Endodermal cell (in vitro differentiated cells): Measurements from ENCODE around the gene ATF2. TPM values are rescaled to one million over a fixed set of nuclear protein-coding genes. Genes with fewer than 3 reads are reported as not detected.

Source experiments
- DNase-seq: peaks from one replicate; pipeline ENCODE4 v3.0.0-alpha.2; 2017
- H3K27ac ChIP-seq: 2 replicates; pipeline ENCODE4 v1.5.1; 2013; ENCODE audit warnings: mild to moderate bottlenecking, low read depth, low read length, moderate library complexity
- H3K27me3 ChIP-seq: 2 replicates; pipeline ENCODE4 v1.6.1; 2013; ENCODE audit warnings: mild to moderate bottlenecking, low read length, moderate library complexity; ENCODE audit not compliant: insufficient read depth, control insufficient read depth, poor library complexity, severe bottlenecking
- H3K36me3 ChIP-seq: 2 replicates; pipeline ENCODE4 v1.7.0; 2013; ENCODE audit warnings: mild to moderate bottlenecking, low read length, moderate library complexity; ENCODE audit not compliant: control insufficient read depth, insufficient read depth
- H3K4me1 ChIP-seq: one replicate; pipeline ENCODE4 v1.7.0; 2013; ENCODE audit warnings: low read length; ENCODE audit not compliant: control insufficient read depth, insufficient read depth
- H3K4me3 ChIP-seq: 2 replicates; pipeline ENCODE4 v1.5.1; 2013; ENCODE audit warnings: mild to moderate bottlenecking, low read length, moderate library complexity
- H3K9ac ChIP-seq: 2 replicates; pipeline ENCODE4 v1.6.1; 2013; ENCODE audit warnings: mild to moderate bottlenecking, low read length, moderate library complexity; ENCODE audit not compliant: poor library complexity, severe bottlenecking; ENCODE audit errors: extremely low read depth
- H3K9me3 ChIP-seq: 2 replicates; pipeline ENCODE4 v1.6.1; 2013; ENCODE audit warnings: mild to moderate bottlenecking, low read length, moderate library complexity; ENCODE audit not compliant: control insufficient read depth
- H3K27ac Mint-ChIP-seq: 2 replicates; pipeline ENCODE4 v1.8.0; 2020; ENCODE audit warnings: mixed read lengths
- H3K27me3 Mint-ChIP-seq: 2 replicates; pipeline ENCODE4 v1.8.0; 2021; ENCODE audit warnings: mild to moderate bottlenecking, mixed read lengths; ENCODE audit not compliant: insufficient read depth
- H3K36me3 Mint-ChIP-seq: 2 replicates; pipeline ENCODE4 v1.8.0; 2020; ENCODE audit warnings: low read depth, mixed read lengths
- H3K4me1 Mint-ChIP-seq: 2 replicates; pipeline ENCODE4 v1.8.0; 2020; ENCODE audit warnings: mixed read lengths
- H3K4me3 Mint-ChIP-seq: 2 replicates; pipeline ENCODE4 v1.8.0; 2020; ENCODE audit warnings: mild to moderate bottlenecking, moderate library complexity, mixed read lengths
- H3K9me3 Mint-ChIP-seq: 2 replicates; pipeline ENCODE4 v1.8.0; 2020; ENCODE audit warnings: mild to moderate bottlenecking, mixed read lengths
- CTCF ChIP-seq: fragments of 200-600 bp; sonication (generic); conservative IDR thresholded peaks from 2 replicates; pipeline ENCODE4 v1.5.0; 2021; ENCODE audit warnings: antibody characterized with exemption, mild to moderate bottlenecking
- WGBS, 2 experiments: methylation state at CpG; one replicate each; pipeline versions ENCODE4 v1.1.5 to v1.1.7; 2013; ENCODE audit warnings: missing lambda C conversion rate in 2 of 2, mixed read lengths in 1 of 2; ENCODE audit not compliant: insufficient coverage in 1 of 2, insufficient read length in 1 of 2; 5-methylcytosine and 5-hydroxymethylcytosine counted together
- total RNA-seq, 2 donors: library from RNA; stranded (reverse); fragmentation: NEBNext Ultra II Directional in 1 of 2; extraction: Animal tissue kit (Norgen Biotek cat#: 25700) in 1 of 2; gene quantifications; 2 replicates in 1 of 2; 3 replicates in 1 of 2; pipeline ENCODE4 v1.2.1, GENCODE V29; 2021

ATF2 gene
- total RNA-seq, 2 donors from 2014 or later: 53.0 to 56.0 TPM

GRCh38 chr2:175170659-175171304 is 2.8 kb upstream of the ATF2 start:
- Mint-ChIP-seq H3K4me3 (no peak overlapping the region), H3K9me3 (no peaks in the 10 kb centered on the region), H3K4me1 (peaks cover 5% of the 10 kb centered on the region)

GRCh38 chr2:175169191-175169590 is 1.2 kb upstream of the ATF2 start:
- H3K27ac Mint-ChIP-seq: no peak overlapping the region
- no peaks in the 10 kb centered on the region for H3K4me1 ChIP-seq
- WGBS, 2 experiments: 94 to 100% methylated on average over 1 to 2 of the region's 3 CpGs
- peaks cover 11% of the 10 kb centered on the region for H3K36me3 ChIP-seq
- no peaks in the 10 kb centered on the region for H3K27me3 Mint-ChIP-seq
- peaks cover 8% of the 10 kb centered on the region for H3K36me3 Mint-ChIP-seq
- H3K4me1 Mint-ChIP-seq: peaks cover 6% of the 10 kb centered on the region
- peak overlapping the region; percentile 93 for H3K4me3 Mint-ChIP-seq
- no peaks in the 10 kb centered on the region for H3K9me3 Mint-ChIP-seq
- TF ChIP-seq CTCF: no peak
- no peaks in the 10 kb centered on the region for H3K9me3 ChIP-seq
- peak overlapping the region; percentile 70 for H3K9ac ChIP-seq
- DNase-seq: no peak
- peak overlapping the region; percentile 92 for H3K4me3 ChIP-seq
- no peak overlapping the region for H3K27ac ChIP-seq
- H3K27me3 ChIP-seq: no peaks in the 10 kb centered on the region

More at GRCh38 chr2:175170659-175171304, 2.8 kb upstream of the ATF2 start:
- Histone ChIP-seq H3K4me3 (no peak overlapping the region), H3K36me3 (peaks cover 10% of the 10 kb centered on the region), H3K27ac (no peak overlapping the region), H3K9ac (no peak overlapping the region), H3K4me1 (no peaks in the 10 kb centered on the region), H3K9me3 (no peaks in the 10 kb centered on the region), H3K27me3 (no peaks in the 10 kb centered on the region)
- Mint-ChIP-seq H3K27me3 (no peaks in the 10 kb centered on the region), H3K36me3 (peaks cover 3% of the 10 kb centered on the region), H3K27ac (no peak overlapping the region)
- 88 to 94% methylated on average over 1 to 3 of the region's 3 CpGs for WGBS, 2 experiments
- DNase-seq: no peak
- peak; percentile 20 for TF ChIP-seq CTCF

- TF ChIP-seq CTCF: no peak
- Histone ChIP-seq H3K36me3 (peaks cover 6% of the 10 kb centered on the region), H3K4me1 (no peaks in the 10 kb centered on the region), H3K27ac (no peak overlapping the region), H3K9ac (peak overlapping the region; percentile 70), H3K27me3 (no peaks in the 10 kb centered on the region), H3K4me3 (peak overlapping the region; percentile 92), H3K9me3 (no peaks in the 10 kb centered on the region)
- DNase-seq: no peak
- H3K27ac Mint-ChIP-seq: peak overlapping the region; percentile 90
- 0% methylated on average over 6 of the region's 11 CpGs; no CpG with 5 or more reads in 1 of the 2 experiments for WGBS, 2 experiments
- peak overlapping the region; percentile 93 for H3K4me3 Mint-ChIP-seq
- no peaks in the 10 kb centered on the region for H3K27me3 Mint-ChIP-seq
- H3K36me3 Mint-ChIP-seq: peaks cover 8% of the 10 kb centered on the region
- H3K4me1 Mint-ChIP-seq: peaks cover 6% of the 10 kb centered on the region
- H3K9me3 Mint-ChIP-seq: no peaks in the 10 kb centered on the region
These were observed 552 bp upstream of the ATF2 start for GRCh38 chr2:175168564-175168945.
